HepG2 (cell line): ENCODE data around the gene CX3CR1.

Experiments used
- ARNT ChIP-seq: fragments of 450-650 bp; IDR thresholded peaks from 2 replicates; pipeline ENCODE4 v1.6.1; 2017
- ZNF18 ChIP-seq: sonication (generic); formaldehyde crosslinking; IDR thresholded peaks from 2 replicates; pipeline ENCODE4 v1.8.0; 2022; ENCODE audit warnings: mild to moderate bottlenecking, missing genetic modification reagents; ENCODE audit not compliant: insufficient replicate concordance
- ZNF30 ChIP-seq: sonication (generic); formaldehyde crosslinking; IDR thresholded peaks from 2 replicates; pipeline ENCODE4 v1.5.0; 2020; ENCODE audit warnings: mild to moderate bottlenecking, missing genetic modification reagents
- ZNF510 ChIP-seq: sonication (generic); formaldehyde crosslinking; IDR thresholded peaks from 2 replicates; pipeline ENCODE4 v1.4.0; 2020; ENCODE audit warnings: low read depth, mild to moderate bottlenecking, missing genetic modification reagents
- TF ChIP-seq, protein P1 (sequence below): sonication (generic); formaldehyde crosslinking; IDR thresholded peaks from 2 replicates; pipeline ENCODE4 v1.4.0; 2020; ENCODE audit warnings: missing genetic modification reagents

GRCh38 chr3:39260957-39261356 lies 18.9 kb downstream of the CX3CR1 start:
- TF ChIP-seq ARNT (no peak), ZNF30 (CRISPR knock-in tag) (no peak), ZNF18 (no peak), ZNF510 (no peak)
- TF ChIP-seq, protein P1, sequence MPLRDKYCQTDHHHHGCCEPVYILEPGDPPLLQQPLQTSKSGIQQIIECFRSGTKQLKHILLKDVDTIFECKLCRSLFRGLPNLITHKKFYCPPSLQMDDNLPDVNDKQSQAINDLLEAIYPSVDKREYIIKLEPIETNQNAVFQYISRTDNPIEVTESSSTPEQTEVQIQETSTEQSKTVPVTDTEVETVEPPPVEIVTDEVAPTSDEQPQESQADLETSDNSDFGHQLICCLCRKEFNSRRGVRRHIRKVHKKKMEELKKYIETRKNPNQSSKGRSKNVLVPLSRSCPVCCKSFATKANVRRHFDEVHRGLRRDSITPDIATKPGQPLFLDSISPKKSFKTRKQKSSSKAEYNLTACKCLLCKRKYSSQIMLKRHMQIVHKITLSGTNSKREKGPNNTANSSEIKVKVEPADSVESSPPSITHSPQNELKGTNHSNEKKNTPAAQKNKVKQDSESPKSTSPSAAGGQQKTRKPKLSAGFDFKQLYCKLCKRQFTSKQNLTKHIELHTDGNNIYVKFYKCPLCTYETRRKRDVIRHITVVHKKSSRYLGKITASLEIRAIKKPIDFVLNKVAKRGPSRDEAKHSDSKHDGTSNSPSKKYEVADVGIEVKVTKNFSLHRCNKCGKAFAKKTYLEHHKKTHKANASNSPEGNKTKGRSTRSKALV (CRISPR knock-in tag): no peak
